B cell (primary cell): ENCODE data around the gene RNF11. TPM values are rescaled to one million over a fixed set of nuclear protein-coding genes. Genes with fewer than 3 reads are reported as not detected.

Experiments
- ATAC-seq: fragments of 200-7000 bp; cut with Tn5 transposase; one replicate; pipeline ENCODE4 v1.10.0; 2021; ENCODE audit warnings: low read depth, mild to moderate bottlenecking, moderate number of reproducible peaks, moderate library complexity
- CTCF ChIA-PET: fragments of 350-600 bp; sonication (Branson Sonifier 250); formaldehyde crosslinking; loops from one replicate; lab custom pipeline; 2021; ENCODE audit warnings: antibody characterized with exemption, inconsistent platforms; lab: Charles Lee
- POLR2A ChIA-PET: fragments of 350-600 bp; sonication (Branson Sonifier 250); formaldehyde crosslinking; loops from one replicate; lab custom pipeline; 2021; ENCODE audit warnings: antibody characterized with exemption; lab: Charles Lee
- DNase-seq: peaks from one replicate; pipeline ENCODE4 v3.0.0; 2013
- H2AFZ ChIP-seq: 2 replicates; pipeline ENCODE4 v1.6.1; 2012; ENCODE audit warnings: mild to moderate bottlenecking, low read depth, low read length; ENCODE audit not compliant: insufficient read depth, poor library complexity, severe bottlenecking
- H3K27ac ChIP-seq, 2 donors: 1 replicate in 1 of 2; 2 replicates in 1 of 2; pipeline ENCODE4 v1.5.1; 2012 to 2013; ENCODE audit warnings: low read length in 2 of 2, mild to moderate bottlenecking in 2 of 2, moderate library complexity in 1 of 2
- H3K27me3 ChIP-seq, 4 experiments: fragments of 200-600 bp in 1 of 4; sonication (generic) in 1 of 4; replicated peaks in 1 of 4; 1 replicate in 2 of 4; 2 replicates in 2 of 4; pipeline versions ENCODE4 v1.6.1 to v1.7.0; 2013 to 2016; ENCODE audit warnings: low read length in 3 of 4, mild to moderate bottlenecking in 2 of 4, mixed read lengths in 1 of 4, moderate library complexity in 1 of 4; ENCODE audit not compliant: insufficient read depth in 4 of 4, control insufficient read depth in 3 of 4; ENCODE audit errors: control extremely low read depth in 1 of 4
- H3K36me3 ChIP-seq, 2 experiments: replicated peaks in 1 of 2; 1 replicate in 1 of 2; 2 replicates in 1 of 2; pipeline versions ENCODE4 v1.6.1 to v1.7.1; 2013; ENCODE audit warnings: low read length in 1 of 2; ENCODE audit not compliant: insufficient read depth in 2 of 2, control insufficient read depth in 1 of 2; ENCODE audit errors: control extremely low read depth in 1 of 2, extremely low read depth in 1 of 2
- H3K4me1 ChIP-seq, 2 donors: fragments of 200-600 bp in 1 of 2; sonication (generic) in 1 of 2; 1 replicate in 1 of 2; 2 replicates in 1 of 2; pipeline versions ENCODE4 v1.5.1 to v1.6.1; 2013 to 2017; ENCODE audit warnings: low read length in 2 of 2; ENCODE audit not compliant: control insufficient read depth in 2 of 2, insufficient read depth in 2 of 2
- H3K4me2 ChIP-seq: replicated peaks from 2 replicates; pipeline ENCODE3; 2012; ENCODE audit warnings: mild to moderate bottlenecking, low read depth, low read length; ENCODE audit not compliant: poor library complexity, severe bottlenecking
- H3K4me3 ChIP-seq, 5 experiments: fragments of 200-600 bp in 1 of 5; sonication (generic) in 1 of 5; 1 replicate in 3 of 5; 2 replicates in 2 of 5; pipeline versions ENCODE4 v1.5.1 to v1.7.0; 2011 to 2016; ENCODE audit warnings: low read length in 4 of 5, mild to moderate bottlenecking in 4 of 5, low read depth in 2 of 5, control low read depth in 1 of 5, moderate library complexity in 1 of 5; ENCODE audit not compliant: insufficient read depth in 1 of 5; ENCODE audit errors: control extremely low read depth in 1 of 5, extremely low read depth in 1 of 5
- H3K79me2 ChIP-seq: fragments of 200-600 bp; sonication (generic); one replicate; pipeline ENCODE4 v1.6.0; 2016; ENCODE audit warnings: low read length; ENCODE audit not compliant: control insufficient read depth, insufficient read depth
- H3K9ac ChIP-seq: fragments of 200-600 bp; sonication (generic); 2 replicates; pipeline ENCODE4 v1.6.1; 2017; ENCODE audit warnings: mild to moderate bottlenecking, low read length, moderate library complexity
- H3K9me3 ChIP-seq, 3 donors: one replicate each; pipeline versions ENCODE4 v1.6.1 to v1.7.1; 2013; ENCODE audit warnings: low read length in 2 of 3; ENCODE audit not compliant: control insufficient read depth in 2 of 3, insufficient read depth in 1 of 3; ENCODE audit errors: control extremely low read depth in 1 of 3
- H4K20me1 ChIP-seq: 2 replicates; pipeline ENCODE4 v1.6.0; 2012; ENCODE audit warnings: mild to moderate bottlenecking, low read length; ENCODE audit not compliant: insufficient read depth, control insufficient read depth, poor library complexity, severe bottlenecking
- H3K27ac Mint-ChIP-seq: one replicate; pipeline ENCODE4 v1.8.0; 2021; ENCODE audit warnings: mixed read lengths
- H3K27me3 Mint-ChIP-seq: one replicate; pipeline ENCODE4 v1.8.0; 2021; ENCODE audit warnings: mixed read lengths
- H3K4me1 Mint-ChIP-seq: one replicate; pipeline ENCODE4 v1.8.0; 2021; ENCODE audit warnings: mixed read lengths
- H3K4me3 Mint-ChIP-seq: one replicate; pipeline ENCODE4 v1.8.0; 2021; ENCODE audit warnings: mixed read lengths
- H3K9me3 Mint-ChIP-seq: one replicate; pipeline ENCODE4 v1.8.0; 2022; ENCODE audit warnings: mixed read lengths; ENCODE audit not compliant: insufficient read depth
- EZH2 ChIP-seq: IDR thresholded peaks from 2 replicates; pipeline ENCODE4 v1.6.1; 2012; ENCODE audit warnings: borderline replicate concordance, low read depth, mild to moderate bottlenecking, moderate library complexity, low read length; ENCODE audit not compliant: insufficient read depth, poor library complexity, severe bottlenecking
- WGBS: methylation state at CpG from one replicate; pipeline ENCODE4 v1.1.5; 2013; ENCODE audit warnings: missing lambda C conversion rate; ENCODE audit not compliant: insufficient coverage; 5-methylcytosine and 5-hydroxymethylcytosine counted together
- intact Hi-C: fragments of 100-400 bp; cut with micrococcal nuclease; formaldehyde crosslinking; loops from one replicate; pipeline ENCODE4 v1.10.0; 2022
- polyA plus RNA-seq: library from polyadenylated mRNA; depleted of rRNA; stranded (reverse); fragments of >200 nt; gene quantifications from 2 replicates; pipeline ENCODE4 v1.2.3, GENCODE V29; 2012
- total RNA-seq, 2 donors: library from RNA; stranded (reverse); fragments of 120-200 nt in 1 of 2; gene quantifications; 1 replicate in 1 of 2; 2 replicates in 1 of 2; pipeline versions ENCODE4 v1.2.3 to v1.2.4, GENCODE V29; 2013 to 2022
- TF ChIP-seq, protein P1 (sequence below): fragments of 200-600 bp; IDR thresholded peaks from one replicate; pipeline ENCODE4 v1.8.0; 2022; ENCODE audit warnings: antibody characterized with exemption, mild to moderate bottlenecking

The RNF11 gene
- total and polyA plus RNA-seq, 2 donors (not counting 1 experiment from before 2014, with no cell fraction given), result 10.0 to 20.6 TPM

DNA sequence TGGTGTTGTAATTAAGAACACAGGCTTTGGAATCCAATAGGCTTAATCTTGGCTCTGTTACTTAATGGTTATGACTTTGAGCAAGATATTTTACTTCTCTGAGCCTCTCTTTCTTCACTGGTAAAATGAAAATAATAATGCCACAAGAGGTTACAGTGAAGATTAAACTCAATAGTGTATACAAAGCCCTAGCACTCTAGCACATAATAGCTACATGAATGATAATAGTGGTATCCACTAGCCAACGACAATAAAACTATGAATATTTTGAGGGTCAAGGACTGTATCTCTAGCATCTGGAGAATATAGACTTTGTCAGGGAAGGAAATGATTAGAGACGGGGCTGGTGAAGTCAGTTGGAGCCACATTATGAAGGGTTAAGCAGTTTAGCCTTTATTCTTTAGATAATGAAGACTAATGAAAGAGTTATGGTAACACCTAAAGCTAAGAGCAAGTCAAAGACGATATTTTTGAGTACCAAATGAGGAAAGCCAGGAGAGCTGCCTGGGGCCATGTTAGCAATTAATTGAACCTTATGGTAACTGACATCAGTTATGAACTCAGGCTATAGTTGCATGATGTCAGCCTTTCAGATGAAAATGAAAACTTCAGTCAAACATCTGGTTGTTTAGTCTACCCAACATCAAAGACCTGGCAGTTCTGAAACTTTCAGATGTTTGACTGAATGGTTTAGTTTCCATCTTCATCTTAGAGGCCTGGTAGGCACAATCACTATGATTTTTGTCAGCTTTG, 32.8 kb upstream of the RNF11 start:
- Mint-ChIP-seq H3K27me3 (no peaks in the 10 kb centered on the region), H3K4me3 (no peak overlapping the region), H3K4me1 (no peaks in the 10 kb centered on the region), H3K9me3 (no peaks in the 10 kb centered on the region), H3K27ac (no peak overlapping the region)
- no peaks in the 10 kb centered on the region for H3K36me3 ChIP-seq
- H3K27ac ChIP-seq, result no peak overlapping the region
- ATAC-seq (no peak), DNase-seq (no peak)
- intact Hi-C loops, result no loop called here
- no peaks in the 10 kb centered on the region for H3K9me3 ChIP-seq
- TF ChIP-seq, protein P1, sequence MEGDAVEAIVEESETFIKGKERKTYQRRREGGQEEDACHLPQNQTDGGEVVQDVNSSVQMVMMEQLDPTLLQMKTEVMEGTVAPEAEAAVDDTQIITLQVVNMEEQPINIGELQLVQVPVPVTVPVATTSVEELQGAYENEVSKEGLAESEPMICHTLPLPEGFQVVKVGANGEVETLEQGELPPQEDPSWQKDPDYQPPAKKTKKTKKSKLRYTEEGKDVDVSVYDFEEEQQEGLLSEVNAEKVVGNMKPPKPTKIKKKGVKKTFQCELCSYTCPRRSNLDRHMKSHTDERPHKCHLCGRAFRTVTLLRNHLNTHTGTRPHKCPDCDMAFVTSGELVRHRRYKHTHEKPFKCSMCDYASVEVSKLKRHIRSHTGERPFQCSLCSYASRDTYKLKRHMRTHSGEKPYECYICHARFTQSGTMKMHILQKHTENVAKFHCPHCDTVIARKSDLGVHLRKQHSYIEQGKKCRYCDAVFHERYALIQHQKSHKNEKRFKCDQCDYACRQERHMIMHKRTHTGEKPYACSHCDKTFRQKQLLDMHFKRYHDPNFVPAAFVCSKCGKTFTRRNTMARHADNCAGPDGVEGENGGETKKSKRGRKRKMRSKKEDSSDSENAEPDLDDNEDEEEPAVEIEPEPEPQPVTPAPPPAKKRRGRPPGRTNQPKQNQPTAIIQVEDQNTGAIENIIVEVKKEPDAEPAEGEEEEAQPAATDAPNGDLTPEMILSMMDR, result no peak
- TF ChIP-seq EZH2, result no peak
- ChIA-PET CTCF (interaction anchor here (0.9 kb wide), 1 partner anchor 14 kb away, joined by 3 read pairs; no protein-coding TSS in a partner anchor), POLR2A (no interaction called here)
- H3K4me2 ChIP-seq, result no peak overlapping the region
- H2AFZ ChIP-seq, result no peak overlapping the region
- H3K9ac ChIP-seq, result no peak overlapping the region
- H3K79me2 ChIP-seq, result no peaks in the 10 kb centered on the region
- no peaks in the 10 kb centered on the region for H3K27me3 ChIP-seq
- no peak overlapping the region for H3K4me3 ChIP-seq
- no peaks in the 10 kb centered on the region for H4K20me1 ChIP-seq
- WGBS, result 100% methylated on average over 3 of the region's 3 CpGs
- H3K4me1 ChIP-seq, result no peaks in the 10 kb centered on the region

DNA sequence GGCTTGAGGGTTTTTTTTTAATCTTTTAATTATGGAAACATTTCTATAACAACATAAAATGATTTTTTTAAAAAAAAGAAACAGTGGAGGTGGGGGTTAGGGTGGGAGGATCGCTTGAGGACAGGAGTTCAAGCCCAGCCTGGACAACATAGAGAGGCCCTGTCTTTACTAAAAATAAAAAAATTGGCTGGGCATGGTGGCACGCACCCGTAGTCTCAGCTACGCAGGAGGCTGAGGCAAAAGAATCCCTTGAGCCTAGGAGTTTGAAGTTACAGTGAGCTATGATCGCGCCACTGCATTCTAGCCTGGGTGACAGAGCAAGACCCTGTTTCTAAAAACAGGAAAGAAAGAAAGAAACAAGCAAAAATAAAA, 32.2 kb upstream of the RNF11 start:
- ChIA-PET CTCF (interaction anchor here (0.9 kb wide), 1 partner anchor 15 kb away, joined by 3 read pairs; no protein-coding TSS in a partner anchor), POLR2A (no interaction called here)
- Histone ChIP-seq H3K9ac (no peak overlapping the region), H3K27ac (no peak overlapping the region), H3K4me3 (no peak overlapping the region), H3K4me1 (no peaks in the 10 kb centered on the region), H3K79me2 (no peaks in the 10 kb centered on the region), H3K36me3 (no peaks in the 10 kb centered on the region), H3K4me2 (no peak overlapping the region), H4K20me1 (no peaks in the 10 kb centered on the region), H3K27me3 (no peaks in the 10 kb centered on the region), H3K9me3 (no peaks in the 10 kb centered on the region), H2AFZ (no peak overlapping the region)
- DNase-seq (no peak), ATAC-seq (no peak)
- H3K4me1 Mint-ChIP-seq, result no peaks in the 10 kb centered on the region
- intact Hi-C loops, result no loop called here
- H3K27me3 Mint-ChIP-seq, result no peaks in the 10 kb centered on the region
- no peak for TF ChIP-seq EZH2
- TF ChIP-seq, protein P1, result no peak
- WGBS, result 100% methylated on average over 1 of the region's 6 CpGs
- no peak overlapping the region for H3K27ac Mint-ChIP-seq
- no peak overlapping the region for H3K4me3 Mint-ChIP-seq
- H3K9me3 Mint-ChIP-seq, result no peaks in the 10 kb centered on the region
